ENCODE data around the gene TTC33. TPM values are rescaled to one million over a fixed set of nuclear protein-coding genes. Genes with fewer than 3 reads are reported as not detected.
"Not testable (repeated sequence)": the region's sequence is repeated elsewhere in the genome, so short reads cannot be mapped to it uniquely, and the experiment has no call there.

Gene TTC33
- total RNA-seq, 4 donors from 2014 or later, result 8.5 to 11.8 (median 9.6) TPM

DNA sequence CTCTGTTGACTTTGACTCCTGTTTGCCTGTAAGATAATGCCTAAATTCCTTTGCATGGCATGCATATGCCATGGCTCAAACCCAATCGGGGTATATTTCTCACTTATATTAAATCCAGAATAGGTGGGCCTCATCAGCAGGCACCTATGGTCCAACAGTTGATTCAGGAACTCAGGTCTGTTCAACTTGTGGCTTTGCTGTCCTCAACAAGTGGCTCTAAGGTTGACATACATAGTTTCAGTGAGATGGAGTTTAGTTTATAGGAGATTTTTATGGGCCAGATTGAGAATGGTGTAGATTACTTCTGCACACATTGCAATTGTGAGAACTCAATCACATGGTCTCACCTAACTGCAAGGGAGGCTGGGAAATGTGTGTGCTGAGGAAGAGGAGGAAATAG lies 107.6 kb downstream of the TTC33 start:
- Histone ChIP-seq H3K36me3 (no peaks in the 10 kb centered on the region), H3K4me3 (no peak overlapping the region), H3K27ac (no peak overlapping the region), H3K4me1 (peaks cover 5% of the 10 kb centered on the region), H3K9me3 (no peaks in the 10 kb centered on the region), H3K27me3 (no peaks in the 10 kb centered on the region)
- TF ChIP-seq EP300 (IDR thresholded peaks at IDR 0.05) (no peak), POLR2A (IDR thresholded peaks at IDR 0.05) (no peak), CTCF (IDR thresholded peaks at IDR 0.05) (no peak), POLR2AphosphoS5 (IDR thresholded peaks at IDR 0.05) (no peak)
- WGBS, result 96% methylated on average over 1 of the region's 1 CpG
- no peak for DNase-seq (ENCODE audit: low spot score in 2 of 2)

- no peaks in the 10 kb centered on the region for H3K9me3 ChIP-seq
- no peak for DNase-seq (ENCODE audit: low spot score in 2 of 2)
- WGBS, result 79% methylated on average over 3 of the region's 3 CpGs
Observed at GRCh38 chr5:40646266-40646665, 109.5 kb downstream of the TTC33 start.

GRCh38 chr5:40639531-40639930 lies 116.2 kb downstream of the TTC33 start:
- H3K36me3 ChIP-seq; H3K4me3 ChIP-seq; DNase-seq (ENCODE audit: low spot score in 2 of 2); H3K27ac ChIP-seq; H3K4me1 ChIP-seq; H3K9me3 ChIP-seq; H3K27me3 ChIP-seq: not testable (repeated sequence)
- 100% methylated on average over 1 of the region's 1 CpG for WGBS

More at GRCh38 chr5:40646266-40646665, 109.5 kb downstream of the TTC33 start:
- Histone ChIP-seq H3K4me3 (no peak overlapping the region), H3K4me1 (no peaks in the 10 kb centered on the region), H3K36me3 (no peaks in the 10 kb centered on the region), H3K27ac (no peak overlapping the region), H3K27me3 (no peaks in the 10 kb centered on the region)
- TF ChIP-seq EP300 (IDR thresholded peaks at IDR 0.05), result no peak
- TF ChIP-seq POLR2A (IDR thresholded peaks at IDR 0.05), result no peak
- no peak for TF ChIP-seq CTCF (IDR thresholded peaks at IDR 0.05)
- no peak for TF ChIP-seq POLR2AphosphoS5 (IDR thresholded peaks at IDR 0.05)

- DNase-seq (ENCODE audit: low spot score in 2 of 2), result no peak
- H3K9me3 ChIP-seq, result peaks cover 9% of the 10 kb centered on the region
- H3K4me3 ChIP-seq, result no peak overlapping the region
- TF ChIP-seq EP300 (IDR thresholded peaks at IDR 0.05) (no peak), CTCF (IDR thresholded peaks at IDR 0.05) (no peak), POLR2A (IDR thresholded peaks at IDR 0.05) (no peak), POLR2AphosphoS5 (IDR thresholded peaks at IDR 0.05) (no peak)
- H3K27ac ChIP-seq, result no peak overlapping the region
- H3K36me3 ChIP-seq, result no peaks in the 10 kb centered on the region
- 90% methylated on average over 2 of the region's 7 CpGs for WGBS
- H3K4me1 ChIP-seq, result no peaks in the 10 kb centered on the region
- no peaks in the 10 kb centered on the region for H3K27me3 ChIP-seq
Observed at GRCh38 chr5:40634593-40634992, 121.2 kb downstream of the TTC33 start.

DNA sequence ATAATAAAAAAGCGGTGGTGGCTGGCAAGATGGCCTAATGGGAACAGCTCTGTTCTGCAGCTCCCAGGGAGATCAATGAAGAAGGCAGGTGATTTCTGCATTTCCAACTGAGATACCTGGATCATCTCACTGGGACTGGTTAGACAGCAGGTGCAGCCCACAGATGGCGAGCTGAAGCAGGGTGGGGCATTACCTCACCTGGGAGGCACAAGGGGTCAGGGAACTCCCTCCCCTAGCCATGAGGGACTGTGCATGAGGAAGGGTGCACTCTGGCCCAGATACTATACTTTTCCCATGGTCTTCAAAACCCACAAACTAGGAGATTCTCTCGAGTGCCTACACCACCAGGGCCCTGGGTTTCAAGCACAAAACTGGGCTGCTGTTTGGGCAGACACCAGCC lies 121.6 kb downstream of the TTC33 start:
- no peak for DNase-seq (ENCODE audit: low spot score in 2 of 2)
- Histone ChIP-seq H3K27me3 (no peaks in the 10 kb centered on the region), H3K9me3 (peaks cover 9% of the 10 kb centered on the region), H3K4me1 (no peaks in the 10 kb centered on the region), H3K4me3 (no peak overlapping the region), H3K27ac (no peak overlapping the region), H3K36me3 (no peaks in the 10 kb centered on the region)
- 84% methylated on average over 2 of the region's 3 CpGs for WGBS
- no peak for TF ChIP-seq POLR2AphosphoS5 (IDR thresholded peaks at IDR 0.05)
- no peak for TF ChIP-seq POLR2A (IDR thresholded peaks at IDR 0.05)
- no peak for TF ChIP-seq CTCF (IDR thresholded peaks at IDR 0.05)
- no peak for TF ChIP-seq EP300 (IDR thresholded peaks at IDR 0.05)

- TF ChIP-seq CTCF (IDR thresholded peaks at IDR 0.05), result no peak
- TF ChIP-seq POLR2A (IDR thresholded peaks at IDR 0.05), result no peak
- no peak for TF ChIP-seq POLR2AphosphoS5 (IDR thresholded peaks at IDR 0.05)
- TF ChIP-seq EP300 (IDR thresholded peaks at IDR 0.05), result no peak
- H3K4me3 ChIP-seq, result no peak overlapping the region
- no peak overlapping the region for H3K27ac ChIP-seq
- DNase-seq (ENCODE audit: low spot score in 2 of 2), result no peak
- WGBS, result 89% methylated on average over 7 of the region's 7 CpGs
- H3K36me3 ChIP-seq, result no peaks in the 10 kb centered on the region
- peaks cover 4% of the 10 kb centered on the region for H3K9me3 ChIP-seq
- H3K4me1 ChIP-seq, result no peaks in the 10 kb centered on the region
- no peaks in the 10 kb centered on the region for H3K27me3 ChIP-seq
Observed at GRCh38 chr5:40631236-40631635, 124.5 kb downstream of the TTC33 start.

Measured in suprapubic skin (tissue), 4 donors.